Loucy (cell line): Measurements from ENCODE around the gene HCCS.

Source experiments
- CTCF ChIP-seq: fragments of 200-600 bp; sonication (generic); conservative IDR thresholded peaks from 2 replicates; pipeline ENCODE4 v1.5.1; 2014; ENCODE audit warnings: mild to moderate bottlenecking, antibody characterized with exemption, low read length
- EZH2phosphoT487 ChIP-seq: fragments of 200-600 bp; IDR thresholded peaks from 2 replicates; pipeline ENCODE4 v1.6.1; 2018; ENCODE audit warnings: antibody characterized with exemption, mild to moderate bottlenecking, moderate library complexity, borderline replicate concordance

GRCh38 chrX:11066812-11067211 lies 44.3 kb upstream of the HCCS start:
- TF ChIP-seq CTCF = no peak
- TF ChIP-seq EZH2phosphoT487 = no peak
